NCI-H2227 treated with DMSO at 0.1 percent for 48 hours (cell line): Measurements from ENCODE around the gene UNC93A.
"Not testable (repeated sequence)": the region's sequence is repeated elsewhere in the genome, so short reads cannot be mapped to it uniquely, and the experiment has no call there.

Experiments used
- DNase-seq: peaks from one replicate; lab custom pipeline; 2025; lab: John Stamatoyannopoulos, UW

Gene UNC93A

GRCh38 chr6:167338541-167339117 is 47.5 kb downstream of the UNC93A start:
- no peak for DNase-seq

- DNase-seq: no peak
These were observed 50.0 kb downstream of the UNC93A start for GRCh38 chr6:167341038-167341583.

GRCh38 chr6:167341665-167342655 is 50.8 kb downstream of the UNC93A start:
- no peak for DNase-seq

- DNase-seq: no peak
These were observed 51.9 kb downstream of the UNC93A start for GRCh38 chr6:167342879-167343610.

- DNase-seq: no peak
These were observed 54.2 kb downstream of the UNC93A start for GRCh38 chr6:167345348-167345747.

- DNase-seq: no peak
These were observed 54.8 kb downstream of the UNC93A start for GRCh38 chr6:167345960-167346359.

GRCh38 chr6:167347226-167347625 is 56.1 kb downstream of the UNC93A start:
- DNase-seq: no peak

GRCh38 chr6:167349631-167350274 is 58.6 kb downstream of the UNC93A start:
- no peak for DNase-seq

- no peak for DNase-seq
These were observed 59.2 kb downstream of the UNC93A start for GRCh38 chr6:167350275-167350696.

GRCh38 chr6:167350731-167351655 is 59.9 kb downstream of the UNC93A start:
- peak; percentile 69 for DNase-seq

GRCh38 chr6:167351656-167352345 is 60.7 kb downstream of the UNC93A start:
- DNase-seq: no peak

GRCh38 chr6:167356874-167357273 is 65.8 kb downstream of the UNC93A start:
- DNase-seq: no peak

- DNase-seq: not testable (repeated sequence)
These were observed 67.3 kb downstream of the UNC93A start for GRCh38 chr6:167358394-167358793.

- not testable (repeated sequence) for DNase-seq
These were observed 70.1 kb downstream of the UNC93A start for GRCh38 chr6:167361170-167361569.
